ENCODE measurements around the gene PIK3CD. TPM values are rescaled to one million over a fixed set of nuclear protein-coding genes. Genes with fewer than 3 reads are reported as not detected.

PIK3CD gene
- total RNA-seq, 1 donor from 2014 or later: 5.0 TPM

DNA sequence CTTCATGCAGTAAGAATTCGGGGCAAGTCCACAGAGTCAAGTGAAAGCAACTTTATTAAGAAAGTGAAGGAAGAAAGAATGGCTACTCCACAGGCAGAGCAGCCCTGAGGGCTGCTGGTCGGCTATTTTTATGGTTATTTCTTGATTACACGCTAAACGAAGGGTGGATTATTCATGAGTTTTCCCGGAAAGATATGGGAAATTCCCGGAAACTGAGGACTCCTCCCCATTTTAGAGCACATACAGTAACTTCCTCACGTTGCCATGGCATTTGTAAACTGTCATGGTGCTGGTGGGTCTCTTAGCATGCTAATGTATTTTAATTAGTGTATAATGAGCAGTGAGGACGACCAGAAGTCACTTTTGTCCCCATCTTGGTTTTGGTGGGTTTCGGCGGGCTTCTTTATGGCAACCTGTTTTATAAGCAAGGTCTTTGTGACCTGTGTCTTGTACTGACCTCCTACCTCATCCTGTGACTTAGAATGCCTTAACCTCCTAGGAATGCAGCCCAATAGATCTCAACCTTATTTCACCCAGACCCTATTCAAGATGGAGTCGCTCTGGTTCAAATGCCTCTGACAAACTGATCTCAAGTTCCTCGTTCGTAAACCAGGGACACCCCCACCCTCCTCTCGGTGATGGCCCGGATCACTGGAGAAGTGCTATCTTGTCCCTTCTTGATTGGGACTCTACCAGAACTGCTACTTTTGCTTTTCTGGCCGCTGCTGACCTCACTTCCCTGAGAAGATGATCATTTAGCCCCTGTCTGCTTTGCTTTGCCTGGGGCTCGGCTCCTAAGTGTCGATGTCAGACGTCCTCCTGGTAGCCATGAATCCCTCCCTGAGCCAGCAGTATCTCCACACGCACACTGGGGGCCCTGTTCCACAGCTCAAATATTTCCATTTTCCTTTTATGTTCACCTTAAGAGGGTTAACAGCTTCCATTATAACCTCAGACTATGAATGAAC is 123.5 kb downstream of the PIK3CD start:
- H3K4me3 ChIP-seq (ENCODE audit: low read depth, low read length): no peak overlapping the region
- DNase-seq (ENCODE audit: low read depth) (no peak), FAIRE-seq (no peak)
- peaks cover 5% of the 10 kb centered on the region for H3K36me3 ChIP-seq (ENCODE audit: control insufficient read depth, insufficient read depth, low read length)
- H3K27me3 ChIP-seq (ENCODE audit: control insufficient read depth, insufficient read depth, low read length): no peaks in the 10 kb centered on the region
- TF ChIP-seq, protein P1, sequence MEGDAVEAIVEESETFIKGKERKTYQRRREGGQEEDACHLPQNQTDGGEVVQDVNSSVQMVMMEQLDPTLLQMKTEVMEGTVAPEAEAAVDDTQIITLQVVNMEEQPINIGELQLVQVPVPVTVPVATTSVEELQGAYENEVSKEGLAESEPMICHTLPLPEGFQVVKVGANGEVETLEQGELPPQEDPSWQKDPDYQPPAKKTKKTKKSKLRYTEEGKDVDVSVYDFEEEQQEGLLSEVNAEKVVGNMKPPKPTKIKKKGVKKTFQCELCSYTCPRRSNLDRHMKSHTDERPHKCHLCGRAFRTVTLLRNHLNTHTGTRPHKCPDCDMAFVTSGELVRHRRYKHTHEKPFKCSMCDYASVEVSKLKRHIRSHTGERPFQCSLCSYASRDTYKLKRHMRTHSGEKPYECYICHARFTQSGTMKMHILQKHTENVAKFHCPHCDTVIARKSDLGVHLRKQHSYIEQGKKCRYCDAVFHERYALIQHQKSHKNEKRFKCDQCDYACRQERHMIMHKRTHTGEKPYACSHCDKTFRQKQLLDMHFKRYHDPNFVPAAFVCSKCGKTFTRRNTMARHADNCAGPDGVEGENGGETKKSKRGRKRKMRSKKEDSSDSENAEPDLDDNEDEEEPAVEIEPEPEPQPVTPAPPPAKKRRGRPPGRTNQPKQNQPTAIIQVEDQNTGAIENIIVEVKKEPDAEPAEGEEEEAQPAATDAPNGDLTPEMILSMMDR (IDR thresholded peaks at IDR 0.05; ENCODE audit: insufficient read depth, low read length, severe bottlenecking): no peak

DNA sequence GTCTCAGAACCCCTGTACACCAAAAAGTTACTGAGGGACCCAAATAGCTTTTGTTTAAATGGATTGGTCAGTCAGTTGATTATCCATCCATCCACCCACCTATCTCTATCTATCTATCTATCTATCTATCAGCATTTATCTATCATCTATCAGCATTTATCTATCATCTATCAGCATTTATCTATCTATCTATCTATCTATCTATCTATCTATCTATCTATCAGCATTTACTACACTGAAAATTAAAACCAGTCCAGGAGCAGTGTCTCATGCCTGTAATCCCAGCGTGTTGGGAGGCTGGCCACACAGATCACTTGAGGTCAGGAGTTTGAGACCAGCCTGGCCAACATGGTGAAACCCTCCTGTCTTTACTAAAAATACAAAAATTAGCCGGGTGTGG is 125.2 kb downstream of the PIK3CD start:
- Histone ChIP-seq H3K27me3 (ENCODE audit: control insufficient read depth, insufficient read depth, low read length) (no peaks in the 10 kb centered on the region), H3K4me3 (ENCODE audit: low read depth, low read length) (no peak overlapping the region), H3K36me3 (ENCODE audit: control insufficient read depth, insufficient read depth, low read length) (peaks cover 5% of the 10 kb centered on the region)
- no peak for FAIRE-seq
- no peak for DNase-seq (ENCODE audit: low read depth)
- TF ChIP-seq, protein P1 (IDR thresholded peaks at IDR 0.05; ENCODE audit: insufficient read depth, low read length, severe bottlenecking): no peak

Other genes starting within 250 kb of the PIK3CD start
- gene SLC25A33, start 112.3 kb upstream of the PIK3CD start, total RNA-seq: 4.7 and 9.5 TPM in 2 replicates
- 1.2 and 1.8 TPM in 2 replicates for gene TMEM201, start 62.8 kb upstream of the PIK3CD start, total RNA-seq
- gene CLSTN1, start 172.2 kb downstream of the PIK3CD start, total RNA-seq: 131 and 142 TPM in 2 replicates

Data from bronchial epithelial cell (primary cell).